Measurements from ENCODE around the gene TOM1. TPM values are rescaled to one million over a fixed set of nuclear protein-coding genes. Genes with fewer than 3 reads are reported as not detected.
"Not testable (repeated sequence)": the region's sequence is repeated elsewhere in the genome, so short reads cannot be mapped to it uniquely, and the experiment has no call there.

The TOM1 gene
- total and polyA plus RNA-seq, 3 donors from 2014 or later = 65.7 to 68.0 (median 66.2) TPM

- no peaks in the 10 kb centered on the region for H3K27me3 ChIP-seq
- 79 to 90% methylated on average over 11 of the region's 11 CpGs for WGBS, 2 donors
Observed at GRCh38 chr22:35363566-35364086, 63.9 kb downstream of the TOM1 start.

GRCh38 chr22:35364230-35364629, 64.5 kb downstream of the TOM1 start:
- H3K4me1 ChIP-seq; H3K36me3 ChIP-seq (ENCODE audit: low read depth, missing control alignments); H3K4me3 ChIP-seq; intact Hi-C loops (cut with DNase I; ENCODE audit: low total_unique reads); H3K27me3 ChIP-seq; H3K27ac ChIP-seq; DNase-seq; H3K9me3 ChIP-seq: not testable (repeated sequence)
- 69 to 72% methylated on average over 7 of the region's 7 CpGs for WGBS, 2 donors

More at GRCh38 chr22:35363566-35364086, 63.9 kb downstream of the TOM1 start:
- no peak for DNase-seq
- no peaks in the 10 kb centered on the region for H3K36me3 ChIP-seq (ENCODE audit: low read depth, missing control alignments)
- no peak for TF ChIP-seq CTCF (IDR thresholded peaks at IDR 0.05)
- TF ChIP-seq POLR2A (IDR thresholded peaks at IDR 0.05) = no peak
- no peaks in the 10 kb centered on the region for H3K9me3 ChIP-seq
- H3K4me1 ChIP-seq = no peaks in the 10 kb centered on the region
- no peak overlapping the region for H3K4me3 ChIP-seq
- intact Hi-C loops (cut with DNase I; ENCODE audit: low total_unique reads) = no loop called here
- no peak overlapping the region for H3K27ac ChIP-seq

DNA sequence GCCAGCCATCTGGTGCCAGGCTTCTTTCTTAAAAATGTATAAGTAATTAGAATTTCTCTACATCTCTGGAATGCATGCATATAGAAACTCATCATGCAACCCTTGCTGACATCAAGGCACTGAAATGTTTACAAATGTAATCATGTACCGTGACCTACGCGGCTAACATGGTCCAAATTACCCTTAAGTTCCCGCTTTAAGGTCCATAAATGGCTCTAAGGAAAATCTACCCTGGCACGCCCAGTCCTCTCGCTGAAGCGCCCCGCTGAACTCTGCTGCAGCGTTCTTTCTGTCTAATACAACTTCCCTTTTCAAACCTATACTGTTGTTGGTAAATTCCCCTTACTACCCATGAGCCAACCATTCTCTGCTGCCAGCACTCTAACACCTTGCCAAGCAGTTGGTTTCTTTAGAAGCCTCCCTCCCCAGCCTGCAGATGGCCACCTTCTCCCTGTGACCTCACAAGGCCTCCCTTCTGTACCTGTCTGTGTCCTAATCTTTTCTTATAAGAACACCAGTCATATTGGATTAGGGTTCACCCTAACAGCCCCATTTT, 67.7 kb downstream of the TOM1 start:
- no peaks in the 10 kb centered on the region for H3K27me3 ChIP-seq
- no peak overlapping the region for H3K27ac ChIP-seq
- DNase-seq = no peak
- H3K9me3 ChIP-seq = no peaks in the 10 kb centered on the region
- 86 to 87% methylated on average over 9 of the region's 9 CpGs for WGBS, 2 donors
- TF ChIP-seq POLR2A (IDR thresholded peaks at IDR 0.05) = no peak
- no peak for TF ChIP-seq CTCF (IDR thresholded peaks at IDR 0.05)
- H3K4me1 ChIP-seq = peaks cover 13% of the 10 kb centered on the region
- intact Hi-C loops (cut with DNase I; ENCODE audit: low total_unique reads) = no loop called here
- H3K4me3 ChIP-seq = no peak overlapping the region
- no peaks in the 10 kb centered on the region for H3K36me3 ChIP-seq (ENCODE audit: low read depth, missing control alignments)

- peaks cover 13% of the 10 kb centered on the region for H3K4me1 ChIP-seq
- H3K36me3 ChIP-seq (ENCODE audit: low read depth, missing control alignments) = no peaks in the 10 kb centered on the region
- intact Hi-C loops (cut with DNase I; ENCODE audit: low total_unique reads) = no loop called here
- H3K27me3 ChIP-seq = no peaks in the 10 kb centered on the region
- H3K27ac ChIP-seq = no peak overlapping the region
- WGBS, 2 donors = 83 to 85% methylated on average over 6 of the region's 6 CpGs
- no peak for DNase-seq
- no peak overlapping the region for H3K4me3 ChIP-seq
- no peak for TF ChIP-seq POLR2A (IDR thresholded peaks at IDR 0.05)
- no peak for TF ChIP-seq CTCF (IDR thresholded peaks at IDR 0.05)
- H3K9me3 ChIP-seq = no peaks in the 10 kb centered on the region
Observed at GRCh38 chr22:35368386-35368785, 68.7 kb downstream of the TOM1 start.

GRCh38 chr22:35369996-35370395, 70.3 kb downstream of the TOM1 start:
- intact Hi-C loops (cut with DNase I; ENCODE audit: low total_unique reads) = no loop called here
- no peak for DNase-seq
- H3K27ac ChIP-seq = peak overlapping the region in 1 of 2 donors; percentile 57
- no peaks in the 10 kb centered on the region for H3K36me3 ChIP-seq (ENCODE audit: low read depth, missing control alignments)
- H3K4me1 ChIP-seq = peaks cover 13% of the 10 kb centered on the region
- H3K4me3 ChIP-seq = no peak overlapping the region
- no peaks in the 10 kb centered on the region for H3K9me3 ChIP-seq
- TF ChIP-seq POLR2A (IDR thresholded peaks at IDR 0.05) (no peak), CTCF (IDR thresholded peaks at IDR 0.05) (no peak)
- 55 to 74% methylated on average over 1 to 2 of the region's 2 CpGs for WGBS, 2 donors
- H3K27me3 ChIP-seq = no peaks in the 10 kb centered on the region

All from testis (tissue), 3 donors.